GM13977 (cell line): ENCODE data around the gene TPSB2.
"Not testable (repeated sequence)": the region's sequence is repeated elsewhere in the genome, so short reads cannot be mapped to it uniquely, and the experiment has no call there.

Experiments used
- DNase-seq: peaks from one replicate; pipeline ENCODE4 v3.0.0; 2012; ENCODE audit warnings: low spot score
- in situ Hi-C: fragments of 300-500 bp; cut with MboI; formaldehyde crosslinking; loops from one replicate; pipeline ENCODE4 v1.12.0; 2022; ENCODE audit warnings: low sequenced_read_pairs, low pct_unique_long_range_greater_than_20kb, mixed read lengths, inconsistent platforms; ENCODE audit not compliant: unreplicated experiment
- TF ChIP-seq, protein P1 (sequence below): IDR thresholded peaks from 2 replicates; pipeline ENCODE4 v1.5.1; 2012; ENCODE audit warnings: mild to moderate bottlenecking, control low read depth; ENCODE audit not compliant: insufficient read depth; ENCODE audit errors: extremely low read depth, missing control alignments

Gene TPSB2

DNA sequence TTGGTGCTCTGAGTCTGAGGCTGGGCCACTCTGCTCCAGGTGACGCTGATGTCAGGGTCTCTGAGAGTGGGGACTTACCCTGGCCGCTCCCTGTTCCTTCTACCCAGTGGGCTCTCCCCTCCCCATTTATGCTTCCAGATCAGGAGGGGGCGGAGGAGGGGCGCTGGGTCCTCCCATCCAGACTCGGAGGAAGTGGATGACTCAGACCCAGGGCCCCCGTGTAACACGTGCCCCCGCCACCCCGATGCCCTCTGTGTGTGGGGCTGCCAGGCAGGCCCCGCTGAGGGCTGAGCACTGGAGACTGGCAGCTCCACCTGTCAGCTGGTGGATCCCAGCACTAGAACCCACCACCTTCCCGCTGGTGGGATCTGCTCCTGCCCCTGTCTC is at the start of gene TPSB2:
TSS of gene TPSB2 (minus strand) at position 101 of the 387 bp plus-strand sequence. CDS start 233 bp downstream, outside the sequence.
- in situ Hi-C loops, DNase-seq: not testable (repeated sequence)

DNA sequence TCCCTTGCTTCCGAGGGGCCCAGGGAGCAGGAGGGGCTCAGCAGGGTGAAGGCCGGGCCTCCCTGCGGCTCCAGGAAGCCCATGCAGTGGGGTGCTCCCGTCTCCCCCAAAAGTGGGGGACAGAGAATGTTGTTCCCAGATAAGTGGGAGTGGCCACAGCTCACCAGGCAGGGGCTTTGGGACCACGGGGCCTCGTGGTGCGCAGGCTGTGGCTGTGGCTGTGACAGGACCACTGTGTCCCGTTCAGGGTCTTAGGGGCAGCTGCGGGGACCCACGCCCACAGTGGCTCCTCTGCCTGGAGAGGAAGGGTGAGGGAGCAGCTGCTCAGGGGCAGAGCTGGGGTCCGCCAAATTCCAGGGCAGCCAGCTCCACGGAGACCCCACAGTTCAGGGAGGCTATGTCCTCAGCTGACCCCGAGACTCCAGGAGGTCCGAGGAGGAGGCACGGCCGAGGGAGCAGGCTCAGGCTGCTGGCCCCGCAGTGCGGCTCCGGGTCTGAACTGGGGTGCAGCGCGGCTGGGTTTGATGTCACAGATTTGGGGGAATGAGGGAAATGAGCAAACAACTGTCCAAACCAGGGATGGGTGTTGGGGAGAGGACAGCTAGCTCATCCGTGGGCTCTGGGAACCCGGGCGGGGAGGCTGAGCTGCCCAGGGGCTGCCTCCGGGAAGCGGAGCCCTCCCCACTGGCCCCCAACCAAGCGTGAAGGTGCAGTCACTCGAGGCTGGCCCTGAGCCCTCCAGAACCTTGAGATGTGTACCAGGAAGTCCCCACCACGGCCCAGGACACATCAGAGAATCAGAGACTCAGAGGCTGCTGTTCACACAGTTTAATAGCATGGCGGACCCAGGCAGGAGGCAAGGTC is 49.3 kb upstream of the TPSB2 start:
- in situ Hi-C loops: no loop called here
- TF ChIP-seq, protein P1, sequence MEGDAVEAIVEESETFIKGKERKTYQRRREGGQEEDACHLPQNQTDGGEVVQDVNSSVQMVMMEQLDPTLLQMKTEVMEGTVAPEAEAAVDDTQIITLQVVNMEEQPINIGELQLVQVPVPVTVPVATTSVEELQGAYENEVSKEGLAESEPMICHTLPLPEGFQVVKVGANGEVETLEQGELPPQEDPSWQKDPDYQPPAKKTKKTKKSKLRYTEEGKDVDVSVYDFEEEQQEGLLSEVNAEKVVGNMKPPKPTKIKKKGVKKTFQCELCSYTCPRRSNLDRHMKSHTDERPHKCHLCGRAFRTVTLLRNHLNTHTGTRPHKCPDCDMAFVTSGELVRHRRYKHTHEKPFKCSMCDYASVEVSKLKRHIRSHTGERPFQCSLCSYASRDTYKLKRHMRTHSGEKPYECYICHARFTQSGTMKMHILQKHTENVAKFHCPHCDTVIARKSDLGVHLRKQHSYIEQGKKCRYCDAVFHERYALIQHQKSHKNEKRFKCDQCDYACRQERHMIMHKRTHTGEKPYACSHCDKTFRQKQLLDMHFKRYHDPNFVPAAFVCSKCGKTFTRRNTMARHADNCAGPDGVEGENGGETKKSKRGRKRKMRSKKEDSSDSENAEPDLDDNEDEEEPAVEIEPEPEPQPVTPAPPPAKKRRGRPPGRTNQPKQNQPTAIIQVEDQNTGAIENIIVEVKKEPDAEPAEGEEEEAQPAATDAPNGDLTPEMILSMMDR: no peak
- no peak for DNase-seq

DNA sequence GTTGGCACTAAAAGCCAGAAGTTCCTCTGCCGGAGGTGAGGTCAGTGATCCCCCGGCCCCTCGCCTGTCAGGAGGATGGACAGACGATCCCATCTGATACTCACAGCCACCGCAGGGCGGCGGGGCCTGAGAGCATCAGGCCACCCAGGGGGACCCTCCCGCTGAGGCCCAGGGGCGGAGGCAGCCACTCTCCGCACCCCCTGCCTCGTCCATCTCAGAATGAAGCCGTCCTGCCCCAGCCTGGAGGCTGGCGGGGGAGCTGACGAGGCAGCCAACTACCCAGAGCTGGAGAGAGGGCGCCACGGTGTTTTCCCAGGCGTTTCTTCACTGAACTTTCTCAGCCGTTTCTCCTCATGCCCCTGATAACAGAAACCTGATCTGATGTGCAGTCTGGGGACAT is 48.5 kb upstream of the TPSB2 start:
- in situ Hi-C loops: no loop called here
- no peak for DNase-seq
- TF ChIP-seq, protein P1: no peak

DNA sequence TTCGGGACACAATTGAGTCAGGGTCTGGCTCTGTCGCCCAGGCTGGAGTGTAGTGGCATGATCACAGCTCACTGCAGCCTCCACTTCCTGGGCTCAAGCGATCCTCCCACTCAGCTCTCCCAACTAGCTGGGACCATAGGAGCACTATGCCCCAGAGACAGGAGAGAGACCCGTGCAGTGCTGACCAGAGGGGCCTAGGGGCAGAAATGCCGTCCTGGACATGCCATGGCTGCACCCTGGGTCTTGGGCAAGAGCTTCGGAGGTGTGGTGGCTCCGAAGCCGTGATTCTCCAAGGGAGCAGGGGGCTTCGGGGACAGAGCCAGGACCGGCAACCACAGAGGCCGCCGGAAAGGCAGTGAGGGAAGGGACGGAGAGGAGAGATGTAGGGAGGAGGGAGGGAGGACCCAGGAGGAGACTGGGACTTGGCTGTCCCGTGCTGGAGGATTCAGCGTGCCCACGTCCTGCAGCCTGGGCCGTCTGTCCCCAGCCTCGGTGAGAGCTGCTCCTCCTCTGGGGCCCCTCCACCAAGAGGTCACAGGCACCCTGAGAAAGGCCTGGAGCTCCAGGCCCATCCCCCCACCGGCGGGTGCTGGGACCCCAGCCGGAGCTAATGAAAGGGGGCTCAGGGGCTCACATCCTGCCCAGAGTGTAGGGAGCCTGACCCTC is 47.8 kb upstream of the TPSB2 start:
- in situ Hi-C loops: no loop called here
- TF ChIP-seq, protein P1: no peak
- DNase-seq: no peak

DNA sequence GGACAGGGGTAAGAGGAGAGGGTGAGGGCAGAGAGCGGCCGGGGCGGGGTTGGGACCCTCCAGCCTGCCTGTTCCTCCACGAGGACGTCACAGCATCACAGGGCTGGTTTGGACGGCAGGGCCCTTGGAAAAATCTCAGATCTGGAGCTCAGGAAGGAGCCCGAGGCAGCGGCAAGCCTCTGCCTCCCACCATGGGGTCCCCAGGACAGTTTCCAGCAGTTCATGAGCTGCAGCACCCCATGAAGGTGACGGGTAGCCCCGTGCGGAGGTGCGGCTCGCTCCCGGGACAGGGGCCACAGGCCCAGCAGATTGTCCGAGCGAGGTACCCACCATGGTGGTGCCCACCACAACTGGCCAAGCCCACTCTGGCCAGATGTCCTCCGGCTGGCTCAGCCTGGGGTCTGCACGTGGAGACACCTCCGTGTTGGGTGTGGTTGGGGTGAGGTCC is 47.2 kb upstream of the TPSB2 start:
- no peak for DNase-seq
- in situ Hi-C loops: no loop called here
- TF ChIP-seq, protein P1: no peak

DNA sequence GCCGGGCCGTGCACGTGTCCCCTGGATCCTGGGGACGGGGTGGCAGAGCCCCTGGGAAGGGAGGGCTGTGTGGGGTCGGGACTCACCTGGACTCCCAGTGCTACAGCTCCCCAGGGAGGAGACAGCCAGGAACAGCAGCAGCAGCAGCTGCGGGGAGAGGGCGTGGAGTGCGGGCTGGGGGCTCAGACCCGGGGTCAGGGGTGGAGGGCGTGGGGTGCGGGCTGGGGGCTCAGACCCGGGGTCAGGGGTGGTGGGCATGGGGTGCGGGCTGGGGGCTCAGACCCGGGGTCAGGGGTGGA is 46.5 kb upstream of the TPSB2 start:
- in situ Hi-C loops: no loop called here
- TF ChIP-seq, protein P1: no peak
- DNase-seq: no peak
